Hematopoietic multipotent progenitor cell (in vitro differentiated cells): ENCODE measurements around the gene RXRA. TPM values are rescaled to one million over a fixed set of nuclear protein-coding genes. Genes with fewer than 3 reads are reported as not detected.

Source experiments
- DNase-seq, 3 donors: peaks; one replicate each; pipeline ENCODE4 v3.0.0-alpha.2; 2011 to 2015; ENCODE audit warnings: low read depth in 2 of 3, low spot score in 2 of 3
- total RNA-seq: library from RNA; depleted of rRNA; stranded (reverse); fragments of >200 nt; gene quantifications from one replicate; pipeline ENCODE4 v1.2.3, GENCODE V29; 2012

The RXRA gene
- total RNA-seq, 1 donor, result 27.7 TPM

DNA sequence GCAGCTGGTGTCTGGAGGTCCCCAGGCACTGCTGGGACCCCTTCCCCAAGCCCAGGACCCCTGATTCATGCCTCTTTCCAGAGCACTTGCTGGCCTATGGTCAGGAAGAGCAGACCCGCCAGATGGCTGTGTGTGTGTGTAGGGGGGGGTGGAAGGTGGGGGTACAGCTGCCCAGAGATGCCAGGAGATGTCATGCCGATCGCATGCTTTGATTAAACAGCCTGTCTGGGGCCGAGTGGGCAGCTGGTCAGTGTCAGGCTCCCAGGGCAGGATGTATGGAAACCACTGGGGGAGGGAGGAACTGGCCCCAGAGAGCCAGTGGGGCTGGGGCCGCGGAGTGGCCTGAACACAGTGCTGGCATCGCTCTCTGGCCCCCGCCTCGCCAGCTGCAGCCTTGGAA is 23.7 kb downstream of the RXRA start:
- DNase-seq, result no peak

DNA sequence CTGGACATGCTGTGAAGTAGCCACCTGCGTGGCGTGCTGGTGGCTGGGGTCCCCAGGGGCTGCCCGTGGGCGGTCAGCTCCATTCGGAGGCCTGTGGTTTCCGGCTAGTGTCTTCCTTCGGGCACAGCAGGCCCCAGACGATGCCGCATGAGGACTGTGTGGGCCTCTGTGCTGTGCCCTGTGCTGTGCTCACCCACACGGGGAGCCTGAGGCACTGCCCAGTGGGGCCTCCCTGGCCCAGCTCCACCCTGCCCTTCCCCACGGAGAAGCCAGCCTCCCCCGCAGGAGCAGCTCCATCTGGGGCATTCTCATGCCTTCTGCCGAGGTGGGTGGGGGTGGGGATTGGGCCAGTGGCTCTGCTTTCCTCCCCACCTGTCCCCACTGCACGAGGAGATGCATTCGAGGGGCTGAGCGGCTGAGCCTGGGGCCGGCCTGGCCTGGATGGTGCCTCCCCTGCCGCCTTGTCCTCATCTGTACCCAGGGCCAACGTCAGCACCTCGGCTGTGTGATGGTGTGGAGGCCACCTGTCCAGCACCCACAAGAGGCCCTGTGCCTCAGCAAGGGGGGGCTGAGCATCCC is 24.2 kb downstream of the RXRA start:
- DNase-seq, result no peak

DNA sequence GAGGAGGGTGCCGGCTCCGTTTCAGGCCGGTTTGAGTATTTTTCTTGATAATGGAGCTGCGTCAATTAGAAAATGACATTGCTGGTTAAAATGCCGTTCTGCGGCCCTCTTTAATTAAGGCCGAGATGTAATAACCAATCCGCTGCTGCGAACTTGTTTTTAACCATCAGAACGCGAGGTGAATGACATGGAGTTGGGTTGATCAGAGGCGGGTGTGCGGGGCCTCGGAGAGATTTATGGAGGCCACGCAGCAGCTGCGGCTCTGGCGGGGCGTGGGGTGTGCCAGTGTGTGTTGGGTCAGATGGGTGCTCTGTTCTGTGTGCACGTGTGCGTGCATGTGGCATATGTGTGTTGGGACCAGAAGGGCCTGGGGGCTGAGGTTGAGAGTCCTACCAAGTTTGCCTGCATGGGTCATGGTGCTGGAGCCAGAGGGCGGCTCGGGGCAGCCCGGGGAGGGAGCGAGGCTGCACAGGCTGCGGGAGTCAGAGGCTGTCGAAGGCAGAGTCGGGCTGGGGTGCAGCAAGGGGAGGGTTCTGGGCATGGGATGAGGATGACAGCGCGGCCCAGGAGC is 25.4 kb downstream of the RXRA start:
- DNase-seq, result no peak

DNA sequence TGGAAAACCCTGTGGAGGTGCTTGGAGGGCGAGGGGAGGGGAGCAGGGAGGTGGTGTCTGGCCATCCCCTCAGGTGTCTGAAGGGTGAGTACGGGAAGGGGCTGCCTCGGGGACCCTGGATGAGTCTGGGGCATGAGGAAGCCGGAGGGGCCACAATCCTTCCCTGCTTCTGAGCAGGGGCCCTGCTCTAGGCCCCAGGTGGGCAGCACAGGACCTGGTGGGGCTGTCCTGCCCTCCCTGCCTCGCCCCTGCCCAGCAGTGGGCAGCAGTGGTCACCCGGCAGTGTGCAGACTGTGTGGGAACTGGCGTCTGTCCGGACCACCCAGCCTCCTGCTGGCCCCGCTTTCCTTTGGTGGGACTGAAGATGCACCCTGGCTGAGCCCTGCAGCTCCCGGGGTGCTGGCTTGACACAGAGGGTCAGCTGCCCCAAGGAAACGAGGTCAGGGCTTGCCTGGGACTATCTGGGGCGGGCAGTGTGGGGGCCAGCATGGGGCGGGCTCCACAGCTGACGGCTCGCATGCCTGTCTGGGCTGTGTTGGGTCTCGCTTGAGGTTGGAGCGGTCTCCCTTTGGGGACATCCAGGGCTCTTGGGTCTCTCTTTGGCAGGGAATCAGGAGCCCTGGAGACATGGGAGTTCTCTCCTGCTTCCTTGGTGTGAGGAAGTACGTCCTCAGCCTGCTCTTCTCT is 26.1 kb downstream of the RXRA start:
- no peak for DNase-seq

DNA sequence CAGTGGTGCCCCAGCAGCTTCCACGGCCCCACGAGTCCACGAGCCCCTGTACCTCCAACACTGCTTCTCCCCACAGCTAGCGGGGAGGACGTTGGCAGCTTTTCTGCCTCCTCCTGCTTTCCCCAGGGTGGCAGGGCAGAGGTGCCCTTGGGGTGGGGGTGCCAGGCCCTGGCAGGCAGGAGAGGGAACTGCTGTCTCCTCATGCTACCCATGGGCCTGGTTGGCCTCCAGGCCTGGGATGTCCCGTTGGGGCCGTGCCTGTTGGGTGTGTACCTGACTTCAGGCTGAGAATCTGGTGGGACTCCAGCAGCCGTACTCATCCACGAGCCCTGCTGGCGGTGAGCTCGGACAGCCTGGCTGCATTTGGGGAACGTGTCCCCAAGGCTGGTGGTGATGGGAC is 27.3 kb downstream of the RXRA start:
- no peak for DNase-seq

DNA sequence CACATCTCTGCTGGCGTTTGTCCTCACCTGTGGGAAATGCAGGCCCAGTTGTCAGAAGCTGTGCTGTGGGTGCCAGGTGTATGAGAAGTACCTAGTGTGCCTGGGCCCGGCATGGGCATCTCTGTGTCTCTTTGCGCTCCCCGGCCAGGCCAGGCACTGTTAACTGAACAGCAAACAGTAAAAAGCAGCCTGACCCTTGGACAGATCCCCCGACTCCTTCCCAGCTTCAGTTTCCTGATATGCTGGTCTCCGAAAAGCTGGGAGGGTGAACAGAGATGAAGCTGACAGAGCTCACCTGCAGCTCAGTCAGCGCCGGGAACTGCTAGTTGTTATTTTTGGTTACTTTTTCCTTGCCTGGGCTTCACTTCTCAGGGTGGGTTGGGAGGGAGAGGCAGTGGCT is 28.9 kb downstream of the RXRA start:
- no peak for DNase-seq

DNA sequence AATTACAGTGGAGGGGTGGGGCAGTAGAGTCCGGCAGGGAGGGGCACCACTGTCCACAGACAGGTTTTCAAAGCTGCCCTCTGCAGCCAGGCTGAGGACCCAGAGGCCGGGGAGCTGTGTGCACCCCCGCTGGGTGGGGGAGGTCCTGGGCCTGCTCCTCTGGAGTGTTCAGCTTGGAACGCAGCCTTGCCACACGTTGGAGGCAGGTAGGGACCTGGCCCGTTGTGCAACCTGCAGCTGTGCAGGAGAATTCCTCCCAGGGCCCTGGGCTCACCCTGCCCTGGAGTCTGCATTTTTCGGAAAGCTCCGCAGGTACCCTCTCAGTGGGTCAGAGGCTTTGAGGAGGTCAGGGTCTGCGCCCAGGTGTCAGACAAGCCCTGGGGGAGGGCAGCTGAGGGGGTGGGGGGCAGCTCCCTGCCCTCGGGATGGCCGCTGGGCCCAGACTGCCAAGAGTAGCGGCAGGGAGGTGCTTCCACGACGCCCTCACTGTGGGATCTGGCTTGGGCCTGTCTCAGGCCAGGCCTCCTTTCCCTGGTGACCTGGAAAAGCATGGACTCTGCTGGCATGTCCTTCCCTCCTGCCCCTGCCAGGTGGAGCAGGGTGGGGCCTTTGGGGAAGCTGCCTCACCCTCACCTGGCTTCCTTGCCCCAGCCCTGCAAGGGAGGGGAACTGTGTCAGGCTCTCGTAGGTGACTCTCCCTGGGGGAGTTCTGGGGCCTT is 29.5 kb downstream of the RXRA start:
- DNase-seq, result no peak

DNA sequence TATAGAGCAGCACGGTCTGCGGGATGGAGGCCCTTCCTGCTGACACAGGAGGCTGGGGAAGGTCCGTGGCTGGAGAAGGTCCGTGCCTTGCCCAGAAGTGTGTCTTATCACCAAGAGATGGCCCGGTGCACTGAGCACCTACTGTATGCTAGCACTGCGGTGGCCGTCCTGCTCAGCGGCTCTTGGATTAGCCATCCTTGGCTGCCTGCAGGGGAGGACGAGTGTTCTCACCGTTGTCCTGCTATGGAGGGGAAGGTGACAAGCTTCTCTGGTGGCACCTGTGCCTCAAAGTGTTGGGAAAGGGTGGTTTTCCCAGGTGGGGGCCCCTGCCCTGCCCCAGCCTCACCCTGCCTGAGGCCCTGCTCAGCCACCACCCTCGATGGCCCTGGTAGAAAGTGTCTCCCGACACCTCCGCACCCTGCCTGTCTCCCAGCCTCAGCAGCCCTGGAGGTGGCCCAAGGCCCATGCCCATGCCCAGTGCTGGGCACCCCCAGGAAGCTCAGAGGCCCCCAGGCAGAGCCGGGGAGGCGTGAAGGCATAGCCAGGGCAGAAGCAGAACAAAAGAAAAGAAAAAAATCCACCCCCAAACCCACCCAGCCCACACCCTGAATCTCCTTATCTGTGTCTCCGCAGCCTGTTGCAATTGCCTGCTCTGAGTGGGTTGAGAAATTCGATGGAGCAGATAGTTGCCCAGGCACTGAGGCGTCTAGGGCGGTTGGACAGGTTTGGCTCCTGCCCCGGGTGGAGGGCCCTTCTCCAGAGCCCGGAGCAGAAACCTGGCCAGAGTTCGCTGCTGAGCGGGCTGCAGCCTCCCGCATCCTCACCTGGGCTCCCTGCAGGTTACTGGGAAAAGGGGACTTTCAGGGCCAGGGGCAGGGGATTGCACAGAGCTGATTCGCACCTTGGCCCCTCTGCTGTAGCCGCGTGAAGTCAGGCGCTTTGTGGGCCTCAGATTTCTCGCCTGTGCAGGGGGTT is 30.5 kb downstream of the RXRA start:
- peak in 2 of 3 donors; percentile 59 to 87 for DNase-seq

DNA sequence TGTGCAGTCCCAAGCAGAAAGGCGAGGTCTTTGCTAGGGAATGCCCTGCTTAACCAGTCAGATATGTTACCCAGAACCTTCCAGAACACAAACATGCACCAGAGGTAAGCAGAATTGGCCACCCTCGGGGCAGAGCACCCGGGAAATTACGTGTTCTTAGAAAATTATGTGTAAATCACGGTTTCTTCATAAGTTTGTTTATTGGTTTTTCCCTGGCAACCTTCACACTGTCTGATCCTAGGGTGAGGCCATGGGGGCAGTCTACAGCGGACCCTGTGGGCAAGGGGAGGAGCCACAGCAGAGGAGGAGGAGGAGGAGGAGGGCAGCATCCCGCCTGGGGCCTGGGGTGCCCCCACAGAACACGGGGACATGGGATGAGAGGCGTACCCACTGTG is 31.4 kb downstream of the RXRA start:
- DNase-seq, result no peak

DNA sequence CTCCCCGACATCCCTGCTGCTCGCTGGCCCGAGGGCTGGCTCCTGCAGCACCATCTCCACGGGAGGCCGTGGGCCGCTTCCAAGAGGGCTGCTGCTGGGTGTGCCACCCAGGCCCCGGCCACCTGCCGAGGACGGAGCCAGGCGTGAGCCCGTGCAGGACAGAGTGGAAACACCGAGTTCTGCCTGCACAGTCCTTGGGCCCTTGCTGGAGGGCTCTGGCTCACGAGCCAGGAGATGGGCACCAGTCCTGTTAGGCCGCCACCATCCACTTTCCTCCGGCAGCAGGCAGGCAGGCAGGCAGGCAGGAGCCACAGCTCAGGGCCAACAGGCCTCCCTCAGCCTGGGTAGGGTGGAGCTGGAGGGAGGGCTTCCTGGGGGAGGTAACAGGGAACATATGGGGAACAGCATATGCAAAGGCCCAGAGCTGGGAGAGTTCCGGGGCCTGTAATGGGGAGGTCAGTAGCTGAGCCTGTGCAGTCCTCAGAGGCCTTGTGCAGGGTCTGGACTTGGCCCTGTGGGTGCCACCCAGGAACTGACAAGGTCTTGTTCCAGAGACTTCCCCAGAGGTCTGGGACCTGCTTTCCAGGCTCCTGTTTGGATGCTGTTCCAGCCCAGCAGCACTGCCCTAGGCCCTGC is 31.9 kb downstream of the RXRA start:
- DNase-seq, result no peak

DNA sequence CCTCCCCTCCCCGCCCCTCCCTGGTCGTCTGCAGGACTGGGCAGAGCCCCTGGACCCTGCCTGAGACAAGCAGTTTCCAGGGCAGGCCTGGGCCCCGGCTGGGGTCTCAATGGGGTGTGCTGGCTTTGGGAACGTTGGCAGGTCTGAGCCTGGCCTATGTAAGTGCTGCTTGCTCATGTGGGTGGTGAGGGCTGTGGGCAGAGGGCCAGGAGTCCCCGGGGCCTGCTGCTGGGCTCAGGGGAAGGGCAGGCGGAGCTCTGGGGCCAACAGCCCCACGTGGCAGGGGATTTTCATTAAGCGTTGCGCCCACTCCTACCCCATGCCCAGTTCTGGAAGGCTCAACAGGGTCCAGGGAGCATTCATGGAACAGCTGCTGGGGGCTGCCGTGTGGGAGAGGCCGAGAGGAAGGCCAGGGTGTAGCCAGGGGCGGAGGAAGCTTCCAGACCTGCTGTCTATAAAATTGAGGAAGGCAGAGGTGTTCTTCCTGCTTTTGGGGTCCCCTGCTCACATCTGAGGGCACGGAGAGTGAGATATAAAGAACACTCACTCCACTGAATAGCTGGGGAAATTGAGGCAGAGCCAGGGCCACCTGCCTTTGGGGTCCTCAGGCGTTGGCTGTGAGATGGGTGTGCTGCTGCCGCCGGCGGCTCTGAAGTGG is 32.5 kb downstream of the RXRA start:
- no peak for DNase-seq

DNA sequence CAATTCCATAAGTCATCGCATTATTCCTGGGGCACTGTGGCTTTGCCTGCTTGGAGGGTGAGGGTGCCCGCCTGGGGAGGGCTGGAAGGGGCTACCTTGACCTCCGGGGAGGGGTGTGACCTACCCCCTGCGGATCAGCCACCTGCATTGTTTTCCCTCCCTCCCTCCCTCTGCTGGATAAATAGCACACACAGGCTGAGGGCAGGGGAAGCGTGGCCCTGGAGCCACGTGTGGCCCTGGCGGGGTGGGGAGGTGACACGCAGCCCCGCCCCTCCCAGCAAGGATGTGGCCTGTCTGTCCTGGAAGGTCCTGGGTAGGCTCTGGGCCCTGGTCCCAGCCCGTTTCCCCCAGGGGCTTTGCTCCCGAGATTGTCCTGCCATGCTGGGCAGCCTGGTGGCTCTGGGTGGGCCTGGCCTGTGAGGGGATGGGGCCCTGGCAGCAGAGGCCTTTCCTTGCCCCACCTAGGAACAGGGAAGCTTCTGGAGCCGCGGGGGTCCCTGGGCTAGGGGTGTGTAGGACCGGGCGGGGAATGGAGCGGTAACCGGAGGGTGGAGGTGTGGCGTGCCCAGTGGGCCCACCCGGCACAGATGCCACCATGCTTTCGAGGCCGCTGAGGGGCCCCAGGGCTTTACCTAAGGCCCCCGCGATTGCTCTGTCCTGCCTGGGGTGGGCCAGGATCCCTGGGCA is 33.4 kb downstream of the RXRA start:
- no peak for DNase-seq

DNA sequence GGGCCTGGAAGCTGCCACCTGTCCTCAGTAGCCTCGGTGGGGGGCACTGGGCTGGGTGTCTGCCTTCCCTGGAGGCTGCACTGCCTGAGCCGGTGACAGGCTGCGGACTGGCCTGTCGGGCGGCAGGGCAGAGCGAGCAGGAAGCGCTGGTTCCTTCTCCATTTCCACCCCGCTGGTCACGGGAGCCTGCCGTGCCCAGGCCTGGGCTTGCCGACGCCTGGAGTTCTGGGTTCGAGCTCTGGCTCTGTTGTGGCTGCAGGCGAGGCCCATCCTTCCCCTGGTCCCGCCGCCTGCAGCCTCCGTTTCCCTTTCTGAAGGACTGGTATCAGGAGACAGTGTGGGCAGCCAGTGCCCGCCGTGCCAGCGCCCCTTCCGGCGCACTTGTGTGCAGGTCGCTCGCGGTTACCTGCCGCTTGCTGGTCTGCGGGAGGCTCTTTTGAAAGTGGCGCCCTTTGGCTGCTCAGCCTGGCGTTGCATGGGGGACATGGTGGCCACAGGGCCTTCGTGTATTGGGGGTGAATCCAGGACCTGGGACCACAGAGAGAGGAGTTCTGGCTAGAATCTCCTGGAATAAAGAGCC is 34.0 kb downstream of the RXRA start:
- DNase-seq, result no peak

DNA sequence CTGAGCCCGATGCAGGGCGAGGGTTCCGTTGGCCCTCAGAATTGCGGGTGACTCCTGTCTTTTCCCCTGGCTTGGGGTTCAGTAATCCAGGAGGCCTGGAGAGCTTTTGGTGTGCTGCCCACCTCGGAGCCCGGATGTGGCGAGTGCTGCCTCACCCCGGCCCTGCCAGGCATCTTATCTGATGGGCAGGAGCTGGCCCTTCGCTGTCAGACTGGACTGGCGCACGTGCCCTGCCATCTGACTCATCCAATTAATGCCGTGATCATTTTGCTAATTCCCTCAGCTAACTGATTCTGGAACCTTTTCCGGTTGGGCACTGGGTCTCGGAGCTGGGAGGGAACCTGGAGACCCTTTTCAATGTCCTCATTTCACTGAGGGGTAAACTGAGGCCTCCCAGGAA is 34.6 kb downstream of the RXRA start:
- DNase-seq, result no peak

DNA sequence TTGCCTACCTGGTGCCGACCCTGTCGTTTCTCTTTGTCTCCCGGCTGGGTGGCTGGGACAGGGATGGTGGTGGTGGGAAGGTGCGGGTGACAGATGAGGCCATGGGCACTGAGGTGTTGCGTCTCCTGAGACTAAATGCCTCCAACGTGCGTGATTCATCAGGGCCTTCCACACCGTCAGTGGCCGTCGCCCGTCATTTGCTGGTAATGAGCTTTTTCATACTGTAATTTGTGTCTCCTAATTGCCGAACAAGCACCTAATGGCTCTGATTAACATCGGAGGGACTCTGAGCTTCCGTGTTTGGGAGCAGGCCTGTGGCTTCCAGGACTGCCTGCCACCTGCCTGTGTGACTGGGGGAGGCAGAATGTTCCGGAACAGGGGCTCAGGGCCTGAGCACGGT is 35.2 kb downstream of the RXRA start:
- no peak for DNase-seq

DNA sequence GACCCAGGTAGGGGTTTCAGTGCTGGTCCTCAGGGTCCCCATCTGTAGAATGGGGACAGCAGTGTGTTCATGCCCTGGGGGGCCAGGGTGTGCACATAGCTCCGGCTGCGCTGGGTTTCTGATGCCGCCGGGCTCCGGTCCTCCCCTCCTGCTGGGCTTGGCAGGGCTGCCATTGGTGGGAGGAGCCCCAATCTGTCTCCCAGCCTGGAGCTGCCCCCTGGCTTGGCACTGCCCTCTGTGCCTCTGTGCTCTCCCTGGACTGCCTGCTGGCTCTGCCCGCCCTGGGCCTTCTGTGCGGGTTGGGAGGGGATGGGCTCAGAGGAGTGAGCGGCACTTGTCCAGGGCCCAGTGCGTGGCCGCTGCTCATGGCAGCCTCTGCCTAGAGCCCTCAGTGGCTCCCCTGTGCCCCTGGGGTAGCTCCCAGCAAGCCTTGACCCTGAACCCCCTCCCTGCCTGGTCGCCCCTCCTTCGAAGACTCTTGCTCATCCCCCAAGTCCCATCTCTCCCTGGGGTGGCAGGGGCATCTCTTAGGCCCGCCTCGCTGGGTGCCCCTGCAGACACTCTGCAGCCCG is 35.7 kb downstream of the RXRA start:
- DNase-seq, result no peak

DNA sequence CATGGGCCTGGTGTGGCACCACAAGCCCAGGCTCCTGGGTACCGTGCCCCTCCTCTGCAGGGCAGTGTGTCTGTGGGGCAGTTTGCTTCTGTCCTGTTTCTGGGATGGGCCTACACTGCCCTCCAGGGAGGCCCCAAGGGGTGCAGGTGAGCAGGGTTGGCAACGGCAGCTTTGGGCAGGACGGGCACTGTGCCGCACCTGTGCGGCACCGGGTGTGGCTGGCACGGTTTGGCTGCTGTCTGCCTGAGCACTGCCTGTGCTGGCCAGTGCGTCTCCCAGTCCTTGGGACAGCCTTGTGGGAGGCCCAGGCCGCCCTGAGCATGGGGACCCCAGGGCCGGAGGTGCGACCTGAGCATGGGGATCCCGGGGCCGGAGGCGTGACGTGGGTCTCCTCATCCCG is 37.2 kb downstream of the RXRA start:
- DNase-seq, result no peak

DNA sequence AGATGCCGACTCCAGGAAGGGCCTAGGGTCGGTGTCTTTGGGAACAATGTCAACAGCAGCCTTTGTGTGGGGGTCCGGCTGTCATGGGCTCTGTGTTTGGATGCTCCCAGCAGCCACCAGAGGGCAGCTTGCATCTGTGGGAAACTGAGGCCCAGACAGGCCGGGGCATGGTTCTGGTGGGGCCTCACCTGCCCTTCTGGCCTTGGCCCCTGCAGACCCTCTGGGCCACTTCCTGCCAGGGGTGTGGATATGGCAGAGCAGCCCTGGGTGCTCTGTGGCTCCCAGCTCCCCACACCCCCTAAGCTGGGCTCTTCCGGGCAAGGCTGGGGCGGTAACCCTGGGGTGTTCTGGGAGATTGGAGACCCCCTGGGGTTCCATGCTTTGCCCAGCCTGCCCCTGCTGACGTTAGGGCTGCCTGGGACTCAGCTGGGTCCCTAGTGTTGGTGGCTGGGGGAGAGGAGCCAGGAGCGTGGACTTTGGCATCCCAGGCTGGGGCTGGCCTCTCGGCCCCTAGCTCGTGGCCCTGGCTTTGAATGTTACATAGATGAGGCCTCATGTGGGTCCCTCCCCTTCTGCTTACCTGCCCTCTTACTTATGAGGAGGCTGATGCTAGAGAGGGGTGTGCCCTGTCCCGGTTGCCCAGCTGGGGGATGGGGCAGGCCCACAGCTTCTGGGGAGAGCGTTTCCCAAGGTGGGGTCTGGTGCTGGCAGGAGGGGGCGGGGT is 38.3 kb downstream of the RXRA start:
- no peak for DNase-seq
